Measurements from ENCODE around the gene CA10. TPM values are rescaled to one million over a fixed set of nuclear protein-coding genes. Genes with fewer than 3 reads are reported as not detected.
A peak's percentile ranks its signal among the peaks of the same experiment; 100 is the strongest.

CA10 gene
- total and polyA plus RNA-seq, 11 donors = not detected

- no peak for ATAC-seq
- Histone ChIP-seq H3K9me3 (no peaks in the 10 kb centered on the region), H3K4me1 (peaks cover 0 to 17% (median 0%) of the 10 kb centered on the region in 12 donors), H3K27me3 (peaks cover 0 to 6% (median 0%) of the 10 kb centered on the region in 9 donors), H3K36me3 (no peaks in the 10 kb centered on the region), H3K4me3 (no peak overlapping the region), H3K27ac (no peak overlapping the region)
- TF ChIP-seq CTCF (IDR thresholded peaks at IDR 0.05) = no peak
- no peak for TF ChIP-seq POLR2A (IDR thresholded peaks at IDR 0.05)
- intact Hi-C loops (cut with DNase I) = no loop called here
- 77 to 100% (median 87%) methylated on average over 1 of the region's 1 CpG for WGBS, 4 donors
- no peak for DNase-seq
Measured at GRCh38 chr17:51613255-51613654, 545.3 kb downstream of the CA10 start.

- no peaks in the 10 kb centered on the region for H3K36me3 ChIP-seq
- H3K27ac ChIP-seq = no peak overlapping the region
- ATAC-seq (no peak), DNase-seq (no peak)
- peaks cover 0 to 17% (median 0%) of the 10 kb centered on the region in 12 donors for H3K4me1 ChIP-seq
- peaks cover 0 to 6% (median 0%) of the 10 kb centered on the region in 9 donors for H3K27me3 ChIP-seq
- WGBS, 4 donors = 80 to 92% (median 91%) methylated on average over 3 of the region's 3 CpGs
- intact Hi-C loops (cut with DNase I) = no loop called here
- H3K9me3 ChIP-seq = no peaks in the 10 kb centered on the region
- H3K4me3 ChIP-seq = no peak overlapping the region
- no peak for TF ChIP-seq POLR2A (IDR thresholded peaks at IDR 0.05)
- TF ChIP-seq CTCF (IDR thresholded peaks at IDR 0.05) = no peak
Measured at GRCh38 chr17:51612692-51613091, 545.8 kb downstream of the CA10 start.

GRCh38 chr17:51611585-51611984 lies 546.9 kb downstream of the CA10 start:
- Histone ChIP-seq H3K27ac (peak overlapping the region in 1 of 12 donors; percentile 2), H3K36me3 (no peaks in the 10 kb centered on the region), H3K4me3 (no peak overlapping the region), H3K9me3 (no peaks in the 10 kb centered on the region), H3K27me3 (peaks cover 0 to under 1% (median 0%) of the 10 kb centered on the region in 9 donors), H3K4me1 (peaks cover 0 to 17% (median 0%) of the 10 kb centered on the region in 12 donors)
- ATAC-seq = peak in 3 of 4 donors; percentile 26 to 92 (median 53)
- DNase-seq = peak in 4 of 5 donors; percentile 28 to 37 (median 29)
- intact Hi-C loops (cut with DNase I) = loop anchor here in 1 of 10 donors (2.0 kb wide), 1 partner anchor 91 kb away; no protein-coding TSS in a partner anchor
- 28 to 53% (median 51%) methylated on average over 6 of the region's 6 CpGs for WGBS, 4 donors
- TF ChIP-seq POLR2A (IDR thresholded peaks at IDR 0.05) (no peak), CTCF (IDR thresholded peaks at IDR 0.05) (no peak)

- peak overlapping the region in 1 of 12 donors; percentile 2 for H3K27ac ChIP-seq
- intact Hi-C loops (cut with DNase I) = loop anchor here in 1 of 10 donors (2.0 kb wide), 1 partner anchor 92 kb away; no protein-coding TSS in a partner anchor
- ATAC-seq = peak in 1 of 4 donors; percentile 32
- peak in 1 of 5 donors; percentile 9 for DNase-seq
- WGBS, 4 donors = 60 to 70% (median 65%) methylated on average over 5 of the region's 5 CpGs
- H3K4me3 ChIP-seq = no peak overlapping the region
- no peaks in the 10 kb centered on the region for H3K36me3 ChIP-seq
- no peaks in the 10 kb centered on the region for H3K9me3 ChIP-seq
- no peaks in the 10 kb centered on the region for H3K27me3 ChIP-seq
- peaks cover 0 to 17% (median 0%) of the 10 kb centered on the region in 12 donors for H3K4me1 ChIP-seq
- TF ChIP-seq POLR2A (IDR thresholded peaks at IDR 0.05) = no peak
- TF ChIP-seq CTCF (IDR thresholded peaks at IDR 0.05) = no peak
Measured at GRCh38 chr17:51610834-51611233, 547.7 kb downstream of the CA10 start.

All from heart left ventricle (tissue), 16 donors.